Testis (tissue), 2 donors: ENCODE results near the gene ITPR2.

Experiments
- CTCF ChIP-seq, 3 experiments: fragments of 450-650 bp in 2 of 3; fragments of 200-600 bp in 1 of 3; sonication (generic) in 1 of 3; IDR thresholded peaks; one replicate each; pipeline ENCODE4 v1.5.1; 2016 to 2019; ENCODE audit warnings: antibody characterized with exemption in 3 of 3, mild to moderate bottlenecking in 2 of 3, moderate library complexity in 1 of 3
- POLR2A ChIP-seq: fragments of 450-650 bp; IDR thresholded peaks from one replicate; pipeline ENCODE4 v1.6.1; 2017; ENCODE audit warnings: antibody characterized with exemption, mild to moderate bottlenecking, moderate library complexity

GRCh38 chr12:26680727-26681455, 152.1 kb downstream of the ITPR2 start:
- TF ChIP-seq CTCF (IDR thresholded peaks at IDR 0.05) (no peak), POLR2A (no peak)
